SK-N-SH (cell line): ENCODE results near the gene CLIC6.

Source experiments
- CHD2 ChIP-seq: fragments of 150-350 bp; IDR thresholded peaks from 2 replicates; pipeline ENCODE4 v1.6.1; 2018; ENCODE audit warnings: low read length; ENCODE audit not compliant: partially characterized antibody
- EZH2phosphoT487 ChIP-seq: fragments of 200-600 bp; sonication (generic); IDR thresholded peaks from 2 replicates; pipeline ENCODE4 v1.6.1; 2017; ENCODE audit warnings: low read depth, mixed run types, mild to moderate bottlenecking, antibody characterized with exemption, moderate library complexity, borderline replicate concordance
- GATA2 ChIP-seq: sonication (generic); formaldehyde crosslinking; IDR thresholded peaks from 2 replicates; pipeline ENCODE4 v1.5.0; 2020; ENCODE audit warnings: mild to moderate bottlenecking, missing genetic modification reagents
- JUND ChIP-seq: IDR thresholded peaks from 2 replicates; pipeline ENCODE4 v1.4.0; 2012
- MAX ChIP-seq: IDR thresholded peaks from 2 replicates; pipeline ENCODE4 v1.4.0; 2012; ENCODE audit warnings: low read depth
- POLR2AphosphoS5 ChIP-seq: IDR thresholded peaks from 2 replicates; pipeline ENCODE4 v1.6.1; 2012; ENCODE audit warnings: low read depth, low read length
- RCOR1 ChIP-seq: fragments of 150-350 bp; IDR thresholded peaks from 2 replicates; pipeline ENCODE4 v1.6.1; 2017; ENCODE audit warnings: antibody characterized with exemption, low read length
- TAF1 ChIP-seq: IDR thresholded peaks from 2 replicates; pipeline ENCODE4 v1.6.1; 2012; ENCODE audit warnings: low read depth, mild to moderate bottlenecking, low read length, moderate library complexity, borderline replicate concordance
- TF ChIP-seq, protein P1 (sequence below): IDR thresholded peaks from 2 replicates; pipeline ENCODE4 v1.4.0; 2012; ENCODE audit warnings: low read depth, borderline replicate concordance
- TF ChIP-seq, protein P2 (sequence below): fragments of 200-600 bp; sonication (generic); IDR thresholded peaks from 2 replicates; pipeline ENCODE4 v1.6.1; 2017; ENCODE audit warnings: antibody characterized with exemption, mild to moderate bottlenecking, moderate library complexity
- TF ChIP-seq, protein P3 (sequence below): fragments of 150-350 bp; IDR thresholded peaks from 2 replicates; pipeline ENCODE4 v1.6.1; 2016; ENCODE audit warnings: mild to moderate bottlenecking, low read depth, low read length

- TF ChIP-seq EZH2phosphoT487 (no peak), POLR2AphosphoS5 (no peak), MAX (no peak), JUND (no peak), TAF1 (no peak), GATA2 (CRISPR knock-in tag) (no peak), RCOR1 (no peak), CHD2 (no peak)
- TF ChIP-seq, protein P1, sequence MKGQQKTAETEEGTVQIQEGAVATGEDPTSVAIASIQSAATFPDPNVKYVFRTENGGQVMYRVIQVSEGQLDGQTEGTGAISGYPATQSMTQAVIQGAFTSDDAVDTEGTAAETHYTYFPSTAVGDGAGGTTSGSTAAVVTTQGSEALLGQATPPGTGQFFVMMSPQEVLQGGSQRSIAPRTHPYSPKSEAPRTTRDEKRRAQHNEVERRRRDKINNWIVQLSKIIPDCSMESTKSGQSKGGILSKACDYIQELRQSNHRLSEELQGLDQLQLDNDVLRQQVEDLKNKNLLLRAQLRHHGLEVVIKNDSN, result no peak
- TF ChIP-seq, protein P2, sequence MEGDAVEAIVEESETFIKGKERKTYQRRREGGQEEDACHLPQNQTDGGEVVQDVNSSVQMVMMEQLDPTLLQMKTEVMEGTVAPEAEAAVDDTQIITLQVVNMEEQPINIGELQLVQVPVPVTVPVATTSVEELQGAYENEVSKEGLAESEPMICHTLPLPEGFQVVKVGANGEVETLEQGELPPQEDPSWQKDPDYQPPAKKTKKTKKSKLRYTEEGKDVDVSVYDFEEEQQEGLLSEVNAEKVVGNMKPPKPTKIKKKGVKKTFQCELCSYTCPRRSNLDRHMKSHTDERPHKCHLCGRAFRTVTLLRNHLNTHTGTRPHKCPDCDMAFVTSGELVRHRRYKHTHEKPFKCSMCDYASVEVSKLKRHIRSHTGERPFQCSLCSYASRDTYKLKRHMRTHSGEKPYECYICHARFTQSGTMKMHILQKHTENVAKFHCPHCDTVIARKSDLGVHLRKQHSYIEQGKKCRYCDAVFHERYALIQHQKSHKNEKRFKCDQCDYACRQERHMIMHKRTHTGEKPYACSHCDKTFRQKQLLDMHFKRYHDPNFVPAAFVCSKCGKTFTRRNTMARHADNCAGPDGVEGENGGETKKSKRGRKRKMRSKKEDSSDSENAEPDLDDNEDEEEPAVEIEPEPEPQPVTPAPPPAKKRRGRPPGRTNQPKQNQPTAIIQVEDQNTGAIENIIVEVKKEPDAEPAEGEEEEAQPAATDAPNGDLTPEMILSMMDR, result no peak
- TF ChIP-seq, protein P3, sequence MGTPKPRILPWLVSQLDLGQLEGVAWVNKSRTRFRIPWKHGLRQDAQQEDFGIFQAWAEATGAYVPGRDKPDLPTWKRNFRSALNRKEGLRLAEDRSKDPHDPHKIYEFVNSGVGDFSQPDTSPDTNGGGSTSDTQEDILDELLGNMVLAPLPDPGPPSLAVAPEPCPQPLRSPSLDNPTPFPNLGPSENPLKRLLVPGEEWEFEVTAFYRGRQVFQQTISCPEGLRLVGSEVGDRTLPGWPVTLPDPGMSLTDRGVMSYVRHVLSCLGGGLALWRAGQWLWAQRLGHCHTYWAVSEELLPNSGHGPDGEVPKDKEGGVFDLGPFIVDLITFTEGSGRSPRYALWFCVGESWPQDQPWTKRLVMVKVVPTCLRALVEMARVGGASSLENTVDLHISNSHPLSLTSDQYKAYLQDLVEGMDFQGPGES, result no peak
Observed at GRCh38 chr21:34644825-34645224, 24.0 kb upstream of the CLIC6 start.
